ENCODE measurements around the gene BAD. TPM values are rescaled to one million over a fixed set of nuclear protein-coding genes. Genes with fewer than 3 reads are reported as not detected.
"Not testable (repeated sequence)": the region's sequence is repeated elsewhere in the genome, so short reads cannot be mapped to it uniquely, and the experiment has no call there.

The BAD gene
- total RNA-seq, 1 donor: 26.7 TPM

DNA sequence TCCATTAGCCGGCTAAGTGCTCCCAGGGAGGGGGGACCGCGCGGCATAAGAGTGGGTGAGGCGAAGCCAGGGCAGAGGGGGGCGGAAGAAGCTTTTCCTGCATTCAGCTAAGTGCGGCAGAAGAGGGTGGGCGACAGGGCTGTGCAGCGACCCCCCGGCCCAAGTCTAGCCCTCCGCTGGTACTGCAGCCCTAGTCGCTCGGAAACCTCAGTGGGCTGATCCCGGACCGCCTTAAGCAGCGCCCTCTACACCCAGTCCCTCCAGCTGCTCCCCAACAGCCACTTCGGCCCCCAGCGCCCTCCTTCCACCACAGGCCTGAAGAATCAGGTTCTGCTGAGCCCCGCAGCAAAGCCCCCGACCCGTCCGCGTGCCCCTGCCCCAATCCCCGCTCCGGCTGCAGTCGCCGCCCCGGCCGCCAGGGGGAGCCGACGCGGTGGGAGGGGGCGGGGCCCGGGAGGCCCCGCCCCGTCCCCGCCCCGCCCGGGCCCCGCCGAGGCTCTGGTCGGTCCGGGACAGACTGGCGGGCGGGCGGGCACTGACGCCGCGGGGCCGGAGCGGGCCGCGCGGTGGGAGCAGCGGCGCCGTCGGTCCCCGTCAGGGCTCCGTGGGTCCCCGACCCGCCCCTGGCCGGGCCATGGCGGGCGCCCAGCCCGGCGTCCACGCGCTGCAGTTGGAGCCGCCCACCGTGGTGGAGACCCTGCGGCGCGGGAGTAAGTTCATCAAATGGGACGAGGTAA, 33.3 kb downstream of the BAD start, which contains the start of gene PLCB3:
PLCB3 (plus strand) TSS at position 515 of the 737 bp plus-strand sequence; CDS start at position 635, 120 bp downstream.
- H3K4me3 ChIP-seq (ENCODE audit: low read length): peak within 1 kb of the TSS; percentile 57
- no peaks in the 10 kb centered on the region for H3K9me3 ChIP-seq (ENCODE audit: low read depth, low read length)
- peaks cover 31% of the 10 kb centered on the region for H3K4me1 ChIP-seq (ENCODE audit: insufficient read depth, low read length)
- no peaks in the 10 kb centered on the region for H3K27me3 ChIP-seq (ENCODE audit: insufficient read depth, low read length)

DNA sequence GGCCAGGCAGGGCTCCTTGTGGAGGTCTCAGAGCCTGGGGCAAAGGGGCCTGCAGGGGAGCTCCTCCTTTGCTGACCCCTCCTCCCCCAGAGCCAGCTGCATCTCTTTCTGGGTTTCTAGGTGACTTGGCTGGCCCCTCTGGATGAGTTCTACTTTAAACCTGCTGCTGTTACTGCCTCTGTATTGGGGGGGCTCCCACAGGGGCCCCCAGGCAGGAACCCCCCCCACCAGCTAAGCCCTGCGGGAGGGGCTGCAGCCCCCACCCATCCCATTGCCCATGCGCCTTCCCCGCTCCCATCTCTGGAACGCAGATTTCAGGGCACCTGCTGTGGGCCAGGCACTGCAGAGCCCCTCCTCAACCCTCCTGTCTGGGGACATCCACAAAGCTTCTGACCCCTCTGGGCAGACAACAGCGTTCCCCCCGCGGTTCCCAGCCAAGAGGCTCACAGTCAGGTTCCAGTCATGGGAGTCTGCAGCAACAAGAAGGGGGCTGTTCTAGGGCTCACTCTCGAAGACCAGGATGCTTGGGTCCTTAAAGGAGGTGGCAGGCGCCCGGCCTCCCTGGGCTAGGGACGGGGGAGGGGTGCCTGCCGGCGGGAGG, 34.0 kb downstream of the BAD start:
- no peaks in the 10 kb centered on the region for H3K9me3 ChIP-seq (ENCODE audit: low read depth, low read length)
- no peaks in the 10 kb centered on the region for H3K27me3 ChIP-seq (ENCODE audit: insufficient read depth, low read length)
- H3K4me3 ChIP-seq (ENCODE audit: low read length): no peak overlapping the region
- peaks cover 38% of the 10 kb centered on the region for H3K4me1 ChIP-seq (ENCODE audit: insufficient read depth, low read length)

DNA sequence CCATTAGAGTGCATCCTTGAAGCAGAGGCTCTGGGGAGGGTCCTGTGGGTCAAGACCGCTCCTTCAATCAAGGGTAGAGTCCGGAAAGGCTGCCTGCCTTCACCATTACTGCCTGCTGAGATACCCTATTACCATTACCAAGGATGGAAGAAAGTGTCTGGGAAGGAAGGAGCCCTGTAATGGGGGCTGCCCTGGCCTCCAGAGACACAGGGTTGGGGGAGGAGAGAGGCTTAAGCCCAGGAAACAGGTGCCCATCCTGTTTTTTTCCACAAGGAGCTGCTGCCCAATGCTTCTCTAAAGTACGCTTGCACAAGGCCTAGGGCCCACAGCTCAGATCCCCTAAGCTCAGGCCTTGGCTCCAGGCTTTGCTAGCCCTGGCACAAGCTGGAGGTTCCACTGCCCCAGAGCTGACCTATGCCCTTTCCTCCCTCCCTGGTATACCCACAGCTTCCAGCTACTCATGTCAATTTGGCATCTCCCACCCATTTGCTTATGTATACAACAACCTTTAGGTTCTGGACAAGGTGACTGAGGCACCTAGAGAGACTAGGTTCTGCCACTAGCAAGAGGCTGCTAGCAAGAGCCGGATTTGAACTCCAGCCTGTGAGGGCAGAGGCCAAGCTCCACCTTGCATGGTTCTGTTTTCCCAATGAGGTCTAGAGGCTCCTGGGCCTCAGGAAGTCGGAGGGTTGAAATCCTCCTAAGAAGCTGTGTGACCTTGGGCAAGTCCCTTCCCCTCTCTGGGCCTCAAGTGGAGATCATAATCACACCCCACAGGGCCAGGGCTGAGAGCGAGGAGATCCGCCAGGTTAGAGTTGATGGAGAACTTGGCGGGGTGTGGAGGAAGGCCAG, 34.7 kb downstream of the BAD start:
- Histone ChIP-seq H3K4me1 (ENCODE audit: insufficient read depth, low read length) (peaks cover 45% of the 10 kb centered on the region), H3K9me3 (ENCODE audit: low read depth, low read length) (no peaks in the 10 kb centered on the region), H3K27me3 (ENCODE audit: insufficient read depth, low read length) (no peaks in the 10 kb centered on the region), H3K4me3 (ENCODE audit: low read length) (no peak overlapping the region)

DNA sequence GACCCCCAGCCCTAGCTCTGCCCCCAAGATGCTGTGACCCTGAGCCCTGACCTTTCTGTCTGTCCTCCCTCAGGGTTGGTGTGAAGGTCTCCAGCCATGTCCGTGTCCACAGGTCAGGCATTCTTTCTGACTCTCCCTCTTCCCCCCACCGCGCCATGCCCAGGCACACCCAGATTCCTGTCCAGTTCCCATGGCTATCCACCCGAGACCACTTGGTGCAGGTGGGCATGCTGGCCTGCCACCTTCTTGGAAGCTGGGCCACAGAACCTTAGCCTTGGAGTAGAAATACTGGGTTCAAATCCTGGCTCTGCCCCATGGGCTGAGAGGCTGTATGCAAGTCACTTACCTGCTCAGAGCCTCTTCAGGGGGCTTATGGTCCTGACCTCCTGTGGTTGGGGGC, 35.4 kb downstream of the BAD start:
- Histone ChIP-seq H3K4me3 (ENCODE audit: low read length) (no peak overlapping the region), H3K9me3 (ENCODE audit: low read depth, low read length) (no peaks in the 10 kb centered on the region), H3K4me1 (ENCODE audit: insufficient read depth, low read length) (peaks cover 45% of the 10 kb centered on the region), H3K27me3 (ENCODE audit: insufficient read depth, low read length) (no peaks in the 10 kb centered on the region)

DNA sequence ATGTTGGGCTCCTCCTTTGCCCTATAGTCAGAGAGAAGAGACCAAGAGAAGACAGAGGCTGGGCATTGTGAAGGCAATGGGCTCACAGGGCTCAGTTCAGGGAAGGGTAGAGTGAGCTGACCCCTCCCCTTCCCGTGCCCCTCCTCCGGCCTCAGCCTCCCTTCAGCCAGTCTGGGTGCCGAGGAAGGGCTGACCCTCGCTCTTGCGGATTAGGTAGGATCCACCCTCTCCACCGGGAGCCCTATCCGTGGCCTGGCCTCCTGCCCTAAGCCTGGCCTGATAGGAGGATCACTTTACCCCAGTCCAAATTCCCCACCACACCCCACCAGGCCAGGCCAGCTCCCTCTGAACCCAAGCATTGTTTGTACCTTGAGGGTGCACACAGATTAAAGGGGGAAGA, 35.9 kb downstream of the BAD start:
- H3K27me3 ChIP-seq (ENCODE audit: insufficient read depth, low read length): no peaks in the 10 kb centered on the region
- peaks cover 46% of the 10 kb centered on the region for H3K4me1 ChIP-seq (ENCODE audit: insufficient read depth, low read length)
- H3K9me3 ChIP-seq (ENCODE audit: low read depth, low read length): no peaks in the 10 kb centered on the region
- no peak overlapping the region for H3K4me3 ChIP-seq (ENCODE audit: low read length)

DNA sequence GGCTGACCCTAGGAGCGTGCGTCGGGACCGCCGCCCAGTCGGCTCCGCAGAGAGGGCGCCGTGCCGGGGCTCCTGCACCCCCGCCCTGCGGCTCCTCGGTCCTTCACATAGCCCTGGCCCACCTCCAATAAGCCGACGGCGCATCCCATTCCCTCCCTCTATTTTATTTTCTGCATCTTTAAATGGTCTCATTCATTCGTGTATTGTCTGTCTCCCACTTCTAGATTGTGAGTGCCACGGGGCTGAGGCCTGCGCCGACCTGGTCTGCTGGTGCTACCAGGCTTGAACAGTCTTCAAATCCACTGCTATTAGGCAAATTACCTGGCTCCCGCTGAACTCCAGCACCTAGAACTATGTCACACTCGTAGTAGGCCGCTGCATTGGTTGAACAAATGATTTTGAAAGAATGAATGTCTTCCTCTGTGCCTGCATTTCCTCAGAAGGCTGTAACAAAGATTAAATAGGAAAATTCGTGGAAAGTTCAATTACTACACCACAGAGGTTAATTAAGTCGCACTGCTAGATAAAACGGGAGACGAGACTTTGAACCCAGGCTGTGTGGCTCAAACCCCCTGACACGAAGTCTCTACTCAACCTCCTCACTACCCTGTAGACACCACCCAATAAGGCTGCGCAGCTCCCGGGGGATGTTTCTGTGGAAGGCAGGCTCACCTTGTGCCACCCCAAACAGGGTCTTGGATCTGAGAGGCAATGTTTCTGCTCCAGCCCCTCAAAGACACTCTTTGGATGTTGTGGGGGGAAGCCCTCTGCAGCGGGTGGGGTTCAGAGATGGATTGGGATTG, 36.5 kb downstream of the BAD start:
- peaks cover 49% of the 10 kb centered on the region for H3K4me1 ChIP-seq (ENCODE audit: insufficient read depth, low read length)
- peak overlapping the region; percentile 66 for H3K4me3 ChIP-seq (ENCODE audit: low read length)
- H3K27me3 ChIP-seq (ENCODE audit: insufficient read depth, low read length): no peaks in the 10 kb centered on the region
- no peaks in the 10 kb centered on the region for H3K9me3 ChIP-seq (ENCODE audit: low read depth, low read length)

DNA sequence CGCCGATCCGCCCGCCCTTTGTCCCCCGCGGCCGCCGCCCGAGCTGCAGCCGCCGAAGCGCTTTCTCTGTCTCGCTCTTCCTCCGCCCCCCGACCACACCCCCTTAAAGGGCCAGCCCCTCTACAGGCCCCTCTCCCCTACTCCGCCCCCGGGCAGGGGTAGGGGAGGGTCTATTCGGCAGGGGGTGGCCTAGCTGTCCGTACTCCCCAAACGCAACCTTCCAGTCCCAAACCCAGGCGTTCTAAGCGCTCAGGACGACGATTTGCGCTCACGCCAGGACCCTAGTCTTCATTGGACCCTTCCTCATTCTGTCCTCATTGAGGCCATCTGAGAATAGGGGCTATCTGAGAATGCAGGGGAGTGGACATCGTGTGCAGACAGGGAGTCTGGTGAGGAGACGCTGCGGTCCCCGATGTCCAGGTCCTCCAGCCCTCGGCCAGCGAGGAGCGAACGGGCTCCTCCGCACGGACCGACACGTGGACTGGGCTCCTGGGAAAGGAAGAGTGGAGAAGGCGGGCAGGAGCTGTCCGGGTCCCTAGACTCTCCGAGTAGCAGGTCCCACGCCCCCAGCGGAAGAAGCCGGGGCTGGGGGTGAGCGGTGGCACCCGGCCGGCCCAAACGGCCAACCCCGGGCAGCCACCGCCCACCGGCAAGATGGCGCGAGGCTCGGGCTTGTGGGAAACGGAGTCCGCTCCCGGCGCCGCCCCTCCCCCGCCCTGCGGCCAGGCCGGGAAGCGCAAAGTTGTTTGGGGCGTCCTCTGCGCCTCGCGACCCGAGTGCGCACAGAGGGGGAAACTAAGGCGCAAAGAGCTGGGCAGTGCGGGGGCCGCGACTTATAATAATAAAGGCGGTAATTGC, 37.4 kb downstream of the BAD start, which contains the start of gene PPP1R14B:
PPP1R14B (minus strand) TSS at position 73 of the 858 bp plus-strand sequence. CDS start 270 bp downstream, outside the sequence.
- no peaks in the 10 kb centered on the region for H3K27me3 ChIP-seq (ENCODE audit: insufficient read depth, low read length)
- H3K9me3 ChIP-seq (ENCODE audit: low read depth, low read length): no peaks in the 10 kb centered on the region
- peak within 1 kb of the TSS; percentile 66 for H3K4me3 ChIP-seq (ENCODE audit: low read length)
- H3K4me1 ChIP-seq (ENCODE audit: insufficient read depth, low read length): peaks cover 49% of the 10 kb centered on the region

DNA sequence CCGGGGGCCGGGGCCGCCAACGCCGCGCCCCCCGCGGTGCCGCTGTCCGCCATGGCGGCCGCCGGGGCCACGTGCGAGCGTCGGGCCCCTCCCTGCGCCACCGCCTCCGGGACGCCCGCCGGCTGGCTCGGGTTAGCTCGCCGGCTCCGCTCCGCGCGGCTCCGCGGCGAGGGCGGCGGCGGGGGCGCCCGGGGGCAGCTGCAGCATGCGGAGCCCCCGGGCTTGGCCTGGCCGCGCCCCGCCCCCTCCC, 37.9 kb downstream of the BAD start:
- H3K4me3 ChIP-seq (ENCODE audit: low read length): peak overlapping the region; percentile 44
- not testable (repeated sequence) for H3K27me3 ChIP-seq (ENCODE audit: insufficient read depth, low read length); H3K9me3 ChIP-seq (ENCODE audit: low read depth, low read length)
- peaks cover 48% of the 10 kb centered on the region for H3K4me1 ChIP-seq (ENCODE audit: insufficient read depth, low read length)

DNA sequence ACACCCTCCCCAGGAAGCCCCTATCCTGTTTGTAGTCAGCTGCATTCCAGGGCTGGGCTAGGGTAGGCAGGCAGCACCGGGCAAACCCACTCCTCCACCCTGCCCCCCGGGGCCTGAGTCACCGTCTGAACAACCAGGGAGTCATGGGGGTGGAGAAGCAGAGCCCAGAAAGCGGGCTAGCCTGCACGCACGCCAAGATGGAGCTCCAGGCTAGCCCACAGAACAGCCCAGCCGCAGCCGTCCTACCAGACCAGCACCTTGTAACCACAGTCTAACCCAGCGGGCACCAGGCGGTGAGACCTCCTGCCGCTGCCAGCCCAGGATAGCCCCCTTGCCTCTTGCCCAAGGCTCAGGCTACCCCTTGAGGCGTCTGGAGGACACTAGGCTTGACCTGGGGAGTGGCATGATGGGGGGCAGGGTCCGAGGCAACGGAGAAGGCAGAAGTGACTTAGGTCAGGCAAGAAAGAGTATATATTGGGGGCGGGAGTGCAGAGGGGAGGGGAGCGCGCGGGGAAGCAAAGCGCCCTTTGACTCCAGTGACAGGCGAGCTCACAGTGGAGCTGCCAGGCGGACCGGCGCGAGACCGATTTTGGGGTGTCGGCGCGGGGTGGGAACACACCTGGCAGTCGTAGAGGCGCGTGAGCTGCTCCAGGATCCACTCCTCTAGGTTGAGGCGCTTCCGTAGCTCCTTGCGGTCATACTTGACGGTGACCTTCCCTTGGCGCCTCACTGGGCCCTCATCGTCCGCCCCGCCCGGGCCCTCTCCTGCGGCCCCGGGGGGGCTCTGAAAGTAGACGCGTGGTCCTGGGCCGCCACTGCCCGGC, 38.5 kb downstream of the BAD start:
- peak overlapping the region; percentile 44 for H3K4me3 ChIP-seq (ENCODE audit: low read length)
- no peaks in the 10 kb centered on the region for H3K27me3 ChIP-seq (ENCODE audit: insufficient read depth, low read length)
- no peaks in the 10 kb centered on the region for H3K9me3 ChIP-seq (ENCODE audit: low read depth, low read length)
- peaks cover 47% of the 10 kb centered on the region for H3K4me1 ChIP-seq (ENCODE audit: insufficient read depth, low read length)

DNA sequence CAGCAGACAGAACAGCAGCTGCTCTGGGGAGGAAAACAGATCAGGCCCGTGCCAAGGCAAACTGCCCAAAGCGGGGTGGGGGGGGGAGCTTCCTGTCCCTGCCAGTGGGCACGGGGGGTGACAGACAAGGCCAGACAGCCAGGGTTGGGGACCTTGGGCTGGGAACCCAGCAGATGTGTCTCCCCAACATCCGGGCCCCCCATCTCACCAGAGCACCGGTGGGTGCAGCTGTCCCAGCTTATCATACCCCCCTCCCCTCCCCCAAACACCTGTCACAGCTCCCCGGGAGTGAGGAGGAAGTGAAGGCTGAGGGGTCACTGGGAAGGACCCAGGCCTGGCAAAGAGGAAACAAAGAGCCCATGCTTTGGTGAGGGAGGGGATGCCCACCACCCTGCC, 39.1 kb downstream of the BAD start:
- Histone ChIP-seq H3K4me3 (ENCODE audit: low read length) (peak overlapping the region; percentile 44), H3K4me1 (ENCODE audit: insufficient read depth, low read length) (peaks cover 44% of the 10 kb centered on the region), H3K27me3 (ENCODE audit: insufficient read depth, low read length) (no peaks in the 10 kb centered on the region), H3K9me3 (ENCODE audit: low read depth, low read length) (no peaks in the 10 kb centered on the region)

DNA sequence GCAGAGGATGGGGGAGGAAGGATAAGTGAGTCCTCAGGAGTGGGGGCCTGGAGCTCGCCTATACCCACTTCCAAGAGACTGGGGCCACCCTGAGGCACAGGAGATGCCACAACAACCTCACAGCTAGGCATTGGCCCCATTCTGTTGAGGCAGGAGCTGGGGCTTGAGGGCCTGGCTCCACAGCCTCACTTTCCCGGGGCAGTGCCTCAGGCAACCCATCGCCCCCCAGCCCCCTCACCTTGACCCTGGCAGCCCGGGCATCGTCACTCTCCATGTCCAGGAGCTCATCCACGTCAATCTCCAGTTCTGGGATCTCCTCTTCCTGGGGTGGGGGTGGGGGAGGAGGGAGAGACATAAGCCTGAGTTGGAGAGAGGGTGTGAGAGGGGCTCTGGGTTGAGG, 39.5 kb downstream of the BAD start:
- H3K4me1 ChIP-seq (ENCODE audit: insufficient read depth, low read length): peaks cover 49% of the 10 kb centered on the region
- no peaks in the 10 kb centered on the region for H3K9me3 ChIP-seq (ENCODE audit: low read depth, low read length)
- no peak overlapping the region for H3K4me3 ChIP-seq (ENCODE audit: low read length)
- no peaks in the 10 kb centered on the region for H3K27me3 ChIP-seq (ENCODE audit: insufficient read depth, low read length)

DNA sequence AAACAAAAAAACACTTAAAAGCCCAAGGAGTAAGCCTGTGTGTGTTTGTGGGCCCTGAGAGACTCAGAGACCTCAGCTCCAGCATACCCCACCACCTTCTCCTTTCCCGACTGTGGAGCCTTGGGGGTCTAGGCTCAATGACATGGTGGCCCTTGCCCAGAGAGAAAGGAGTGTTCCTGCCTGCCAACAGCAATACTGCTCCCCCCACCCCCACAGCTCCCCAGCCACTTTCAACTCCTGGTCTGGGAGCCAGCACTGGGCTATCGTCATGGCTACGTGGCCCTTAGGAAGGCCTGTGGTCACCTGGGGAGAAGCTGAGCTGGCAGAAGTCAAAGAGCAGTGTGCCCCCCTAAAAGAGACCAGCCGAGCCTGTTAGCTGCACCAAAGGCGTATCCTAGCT, 40.4 kb downstream of the BAD start:
- no peaks in the 10 kb centered on the region for H3K27me3 ChIP-seq (ENCODE audit: insufficient read depth, low read length)
- H3K4me3 ChIP-seq (ENCODE audit: low read length): no peak overlapping the region
- H3K4me1 ChIP-seq (ENCODE audit: insufficient read depth, low read length): peaks cover 57% of the 10 kb centered on the region
- H3K9me3 ChIP-seq (ENCODE audit: low read depth, low read length): no peaks in the 10 kb centered on the region

DNA sequence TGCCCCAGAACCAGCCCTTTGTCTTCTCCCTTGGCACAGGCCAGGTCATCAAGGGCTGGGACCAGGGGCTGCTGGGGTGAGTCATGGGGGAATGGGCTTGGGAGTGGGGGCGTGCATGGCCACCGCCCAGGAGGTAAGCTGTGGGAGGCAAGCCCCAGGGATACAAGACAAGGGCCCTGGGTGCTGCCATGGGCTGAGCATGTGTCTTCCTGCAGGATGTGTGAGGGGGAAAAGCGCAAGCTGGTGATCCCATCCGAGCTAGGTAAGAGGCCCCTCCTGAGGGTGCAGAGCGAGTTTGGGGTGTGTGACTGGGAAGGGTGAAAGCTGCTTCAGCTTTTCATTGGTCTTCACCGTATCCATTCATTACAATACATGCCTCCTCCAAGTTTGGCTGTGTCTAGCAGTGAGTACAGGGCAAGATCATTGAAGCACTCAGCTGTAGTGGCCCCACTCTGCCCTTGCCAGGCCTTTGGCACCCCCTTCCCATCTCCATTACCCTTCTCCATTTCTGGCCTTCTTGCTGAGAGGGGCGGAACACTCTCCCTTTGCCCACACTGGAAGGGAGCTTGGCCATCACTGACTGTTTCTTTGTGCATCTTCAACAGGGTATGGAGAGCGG, 41.1 kb downstream of the BAD start:
- no peaks in the 10 kb centered on the region for H3K27me3 ChIP-seq (ENCODE audit: insufficient read depth, low read length)
- no peaks in the 10 kb centered on the region for H3K9me3 ChIP-seq (ENCODE audit: low read depth, low read length)
- H3K4me1 ChIP-seq (ENCODE audit: insufficient read depth, low read length): peaks cover 65% of the 10 kb centered on the region
- H3K4me3 ChIP-seq (ENCODE audit: low read length): no peak overlapping the region
